Measurements from ENCODE around the gene GPR161. TPM values are rescaled to one million over a fixed set of nuclear protein-coding genes. Genes with fewer than 3 reads are reported as not detected.

The GPR161 gene
- total RNA-seq, 1 experiment from 2014 or later: 6.6 TPM

DNA sequence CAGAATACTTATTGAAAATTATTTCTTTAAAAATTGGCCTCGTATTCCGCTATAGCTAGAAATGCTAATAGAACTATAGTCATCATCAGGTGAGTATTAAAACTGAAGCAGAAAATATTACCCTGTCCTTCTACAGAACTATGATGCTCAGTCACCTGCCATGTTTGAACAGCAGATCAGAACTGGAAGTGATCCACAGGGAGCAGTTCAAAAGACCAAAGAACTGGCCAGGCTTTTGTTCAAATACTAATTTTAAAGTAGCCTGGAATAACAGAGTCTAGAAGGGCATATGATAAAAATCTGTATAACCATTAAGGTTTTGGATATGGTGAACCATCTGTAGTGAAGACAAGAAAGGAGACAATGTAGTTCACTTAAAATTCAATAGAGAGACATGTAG, 94.4 kb downstream of the GPR161 start:
- H3K4me1 Mint-ChIP-seq (ENCODE audit: insufficient read depth, unreplicated experiment): no peaks in the 10 kb centered on the region
- no TSS peak for BruUV-seq (replicated peaks)
- peaks cover 53% of the 10 kb centered on the region for H3K36me3 Mint-ChIP-seq (ENCODE audit: insufficient read depth, unreplicated experiment)
- no peak overlapping the region for H3K4me3 Mint-ChIP-seq (ENCODE audit: unreplicated experiment)
- POLR2A ChIA-PET: interaction anchor here (0.6 to 1.6 kb wide), 2 partner anchors 12 to 19 kb away, joined by 4 to 6 read pairs; no protein-coding TSS in a partner anchor
- CTCF ChIA-PET: interaction anchor here (0.7 to 1.1 kb wide), 2 partner anchors 73 to 240 kb away, joined by 3 to 4 read pairs; no protein-coding TSS in a partner anchor
- no peak for TF ChIP-seq CTCF (IDR thresholded peaks at IDR 0.05; ENCODE audit: unreplicated experiment)
- no peaks in the 10 kb centered on the region for H3K27me3 Mint-ChIP-seq (ENCODE audit: insufficient read depth, unreplicated experiment)
- no peaks in the 10 kb centered on the region for H3K9me3 Mint-ChIP-seq (ENCODE audit: unreplicated experiment)
- H3K27ac Mint-ChIP-seq (ENCODE audit: low read depth, unreplicated experiment): no peak overlapping the region
- intact Hi-C loops (cut with micrococcal nuclease): no loop called here
- DNase-seq (ENCODE audit: unreplicated experiment): no peak

GRCh38 chr1:168035345-168035744, 101.4 kb downstream of the GPR161 start:
- intact Hi-C loops (cut with micrococcal nuclease): no loop called here
- Mint-ChIP-seq H3K36me3 (ENCODE audit: insufficient read depth, unreplicated experiment) (peaks cover 26% of the 10 kb centered on the region), H3K27ac (ENCODE audit: low read depth, unreplicated experiment) (no peak overlapping the region), H3K9me3 (ENCODE audit: unreplicated experiment) (no peaks in the 10 kb centered on the region), H3K4me1 (ENCODE audit: insufficient read depth, unreplicated experiment) (no peaks in the 10 kb centered on the region), H3K27me3 (ENCODE audit: insufficient read depth, unreplicated experiment) (no peaks in the 10 kb centered on the region), H3K4me3 (ENCODE audit: unreplicated experiment) (no peak overlapping the region)
- POLR2A ChIA-PET: interaction anchor here (0.9 kb wide), 1 partner anchor 47 kb away, joined by 3 read pairs; no protein-coding TSS in a partner anchor
- BruUV-seq (replicated peaks): no TSS peak
- CTCF ChIA-PET: interaction anchor here (0.6 kb wide), 1 partner anchor 9 kb away, joined by 3 read pairs; no protein-coding TSS in a partner anchor
- TF ChIP-seq CTCF (IDR thresholded peaks at IDR 0.05; ENCODE audit: unreplicated experiment): no peak
- no peak for DNase-seq (ENCODE audit: unreplicated experiment)

DNA sequence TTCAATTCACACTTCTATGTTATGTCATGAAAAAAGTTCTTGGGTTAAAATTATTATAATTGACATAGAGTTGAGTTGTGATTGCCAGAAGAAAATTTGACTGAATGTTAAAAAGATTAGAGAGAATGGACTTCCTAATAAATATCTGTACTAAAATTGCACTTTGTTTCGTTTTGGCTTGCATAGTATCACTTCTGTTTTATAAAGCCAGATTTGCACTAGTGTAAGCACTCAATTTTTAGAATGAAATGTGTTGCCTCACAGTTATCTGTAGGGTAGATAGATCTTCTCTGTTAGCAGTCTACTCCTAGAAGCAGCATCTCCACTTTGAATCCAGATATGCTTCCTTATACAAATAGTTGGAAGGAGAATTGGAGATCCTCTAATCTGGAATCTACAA, 104.7 kb downstream of the GPR161 start:
- TF ChIP-seq CTCF (IDR thresholded peaks at IDR 0.05; ENCODE audit: unreplicated experiment): no peak
- intact Hi-C loops (cut with micrococcal nuclease): no loop called here
- DNase-seq (ENCODE audit: unreplicated experiment): no peak

GRCh38 chr1:168031627-168032026, 105.1 kb downstream of the GPR161 start:
- no peak overlapping the region for H3K27ac Mint-ChIP-seq (ENCODE audit: low read depth, unreplicated experiment)
- DNase-seq (ENCODE audit: unreplicated experiment): no peak
- H3K27me3 Mint-ChIP-seq (ENCODE audit: insufficient read depth, unreplicated experiment): no peaks in the 10 kb centered on the region
- TF ChIP-seq CTCF (IDR thresholded peaks at IDR 0.05; ENCODE audit: unreplicated experiment): no peak
- intact Hi-C loops (cut with micrococcal nuclease): no loop called here
- peaks cover 11% of the 10 kb centered on the region for H3K36me3 Mint-ChIP-seq (ENCODE audit: insufficient read depth, unreplicated experiment)
- ChIA-PET POLR2A (interaction anchor here (1.1 to 1.5 kb wide), 4 partner anchors 10 to 44 kb away, joined by 3 to 9 read pairs (median 5); no protein-coding TSS in a partner anchor), CTCF (interaction anchor here (1.5 kb wide), 1 partner anchor 9 kb away, joined by 4 read pairs; no protein-coding TSS in a partner anchor)
- no TSS peak for BruUV-seq (replicated peaks)
- H3K9me3 Mint-ChIP-seq (ENCODE audit: unreplicated experiment): no peaks in the 10 kb centered on the region
- H3K4me3 Mint-ChIP-seq (ENCODE audit: unreplicated experiment): no peak overlapping the region
- no peaks in the 10 kb centered on the region for H3K4me1 Mint-ChIP-seq (ENCODE audit: insufficient read depth, unreplicated experiment)

More for the DNA sequence above, 104.7 kb downstream of the GPR161 start:
- Mint-ChIP-seq H3K9me3 (ENCODE audit: unreplicated experiment) (no peaks in the 10 kb centered on the region), H3K4me1 (ENCODE audit: insufficient read depth, unreplicated experiment) (no peaks in the 10 kb centered on the region), H3K4me3 (ENCODE audit: unreplicated experiment) (no peak overlapping the region), H3K36me3 (ENCODE audit: insufficient read depth, unreplicated experiment) (peaks cover 11% of the 10 kb centered on the region), H3K27me3 (ENCODE audit: insufficient read depth, unreplicated experiment) (no peaks in the 10 kb centered on the region), H3K27ac (ENCODE audit: low read depth, unreplicated experiment) (no peak overlapping the region)
- ChIA-PET POLR2A (interaction anchor here (0.6 to 1.3 kb wide), 3 partner anchors 11 to 254 kb away, joined by 3 to 9 read pairs (median 7); no protein-coding TSS in a partner anchor), CTCF (interaction anchor here (1.0 to 1.5 kb wide), 2 partner anchors 9 to 22 kb away, joined by 3 to 4 read pairs; no protein-coding TSS in a partner anchor)
- BruUV-seq (replicated peaks): no TSS peak

All from MCF 10A (cell line).